ENCODE data around the gene ANO1.
"Not testable (repeated sequence)": the region's sequence is repeated elsewhere in the genome, so short reads cannot be mapped to it uniquely, and the experiment has no call there.

The ANO1 gene

GRCh38 chr11:70185348-70186055 is 107.4 kb downstream of the ANO1 start:
- DNase-seq (ENCODE audit: low spot score), result no peak
- FAIRE-seq, result no peak

- no peak for DNase-seq (ENCODE audit: low spot score)
- no peak for FAIRE-seq
Measured at GRCh38 chr11:70186420-70186819, 108.3 kb downstream of the ANO1 start.

GRCh38 chr11:70186936-70187335 is 108.8 kb downstream of the ANO1 start:
- no peak for FAIRE-seq
- no peak for DNase-seq (ENCODE audit: low spot score)

GRCh38 chr11:70187771-70188170 is 109.7 kb downstream of the ANO1 start:
- FAIRE-seq (no peak), DNase-seq (ENCODE audit: low spot score) (no peak)

DNA sequence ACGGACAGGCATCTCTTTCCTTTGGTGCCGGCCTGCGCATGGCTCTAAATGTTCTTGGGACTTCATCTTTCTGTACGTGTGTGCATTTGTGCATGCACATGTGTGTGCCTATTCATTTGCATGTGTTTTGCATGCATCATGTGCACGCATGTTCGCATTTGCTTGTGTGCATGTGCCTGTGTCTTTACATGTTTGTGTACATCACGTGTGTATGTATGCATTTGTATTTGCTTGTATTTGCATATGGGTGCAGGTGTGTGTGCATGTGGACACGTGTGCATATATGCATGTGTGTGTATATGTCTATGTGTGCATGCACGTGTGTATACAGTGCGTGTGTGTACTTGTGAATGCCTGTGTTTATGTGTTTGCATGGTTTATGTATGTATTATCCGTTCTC is 111.5 kb downstream of the ANO1 start:
- DNase-seq (ENCODE audit: low spot score) (no peak), FAIRE-seq (peak; percentile 85)

DNA sequence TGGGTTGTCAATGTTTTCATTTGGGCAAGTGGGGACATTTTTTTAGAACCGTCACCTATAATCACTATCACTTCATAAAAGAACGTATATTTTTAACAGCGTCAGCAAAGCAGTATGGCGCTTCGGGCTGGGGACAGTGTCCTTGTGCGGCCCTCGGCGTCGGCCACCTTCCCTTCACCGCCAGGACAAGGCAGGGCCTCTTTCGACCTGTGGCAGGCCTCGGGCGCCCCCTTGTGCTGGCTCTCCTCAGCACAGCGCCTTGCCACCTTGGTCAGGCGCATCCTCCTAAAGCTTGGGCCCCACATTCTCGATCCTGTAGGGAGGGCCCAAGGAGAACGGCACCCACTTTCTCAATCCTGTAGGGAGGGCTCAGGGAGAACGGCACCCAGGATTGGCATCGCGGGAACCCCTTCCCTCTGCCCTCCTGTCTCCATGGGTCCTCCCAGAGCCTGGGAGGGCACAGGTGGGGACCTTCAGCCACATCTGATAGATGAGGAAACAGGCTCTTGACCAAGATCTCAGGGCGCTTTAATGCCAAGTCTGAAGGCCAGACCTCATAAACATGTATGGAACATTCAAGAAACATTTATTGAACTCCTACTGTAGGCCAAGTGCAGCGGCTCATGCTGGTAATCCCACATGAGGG is 113.5 kb downstream of the ANO1 start:
- DNase-seq (ENCODE audit: low spot score) (peak; percentile 85), FAIRE-seq (peak; percentile 27)

DNA sequence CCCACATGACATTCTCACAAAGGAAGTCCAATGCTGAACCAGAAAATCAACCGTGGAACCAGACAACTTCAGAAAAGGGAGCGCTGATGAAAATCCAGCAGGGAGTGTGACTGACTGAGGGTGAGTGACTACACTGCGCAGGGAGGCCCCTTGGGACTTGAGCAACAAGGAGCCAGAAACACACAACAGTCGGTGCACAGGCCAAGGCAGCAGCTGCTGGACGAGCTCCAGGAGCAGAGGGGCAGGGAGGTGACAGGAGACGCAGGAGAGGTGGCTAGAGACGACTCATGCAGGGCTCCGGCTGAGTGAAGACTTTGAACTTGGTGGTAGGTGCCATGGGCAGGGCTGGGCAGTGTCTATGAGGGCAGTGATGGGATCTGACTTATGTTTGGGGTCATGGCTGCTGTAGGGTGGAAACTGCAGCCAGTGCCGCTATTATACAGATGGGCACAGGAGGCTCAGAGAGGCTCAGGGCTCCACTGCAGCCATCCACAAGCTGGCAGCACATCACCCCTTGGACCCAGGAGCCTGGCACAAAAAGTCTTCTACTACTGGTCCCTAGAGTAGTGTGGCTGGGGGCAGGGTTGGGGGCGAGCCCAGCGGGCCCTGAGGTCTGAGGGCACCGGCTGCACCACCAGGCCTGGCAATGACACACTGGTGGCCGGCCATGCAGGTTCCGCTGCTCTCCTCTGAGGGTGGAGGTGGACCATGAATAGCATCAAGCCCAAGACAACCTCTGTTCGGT is 114.7 kb downstream of the ANO1 start:
- no peak for FAIRE-seq
- no peak for DNase-seq (ENCODE audit: low spot score)

GRCh38 chr11:70193411-70194292 is 115.5 kb downstream of the ANO1 start:
- peak; percentile 69 for FAIRE-seq
- no peak for DNase-seq (ENCODE audit: low spot score)

DNA sequence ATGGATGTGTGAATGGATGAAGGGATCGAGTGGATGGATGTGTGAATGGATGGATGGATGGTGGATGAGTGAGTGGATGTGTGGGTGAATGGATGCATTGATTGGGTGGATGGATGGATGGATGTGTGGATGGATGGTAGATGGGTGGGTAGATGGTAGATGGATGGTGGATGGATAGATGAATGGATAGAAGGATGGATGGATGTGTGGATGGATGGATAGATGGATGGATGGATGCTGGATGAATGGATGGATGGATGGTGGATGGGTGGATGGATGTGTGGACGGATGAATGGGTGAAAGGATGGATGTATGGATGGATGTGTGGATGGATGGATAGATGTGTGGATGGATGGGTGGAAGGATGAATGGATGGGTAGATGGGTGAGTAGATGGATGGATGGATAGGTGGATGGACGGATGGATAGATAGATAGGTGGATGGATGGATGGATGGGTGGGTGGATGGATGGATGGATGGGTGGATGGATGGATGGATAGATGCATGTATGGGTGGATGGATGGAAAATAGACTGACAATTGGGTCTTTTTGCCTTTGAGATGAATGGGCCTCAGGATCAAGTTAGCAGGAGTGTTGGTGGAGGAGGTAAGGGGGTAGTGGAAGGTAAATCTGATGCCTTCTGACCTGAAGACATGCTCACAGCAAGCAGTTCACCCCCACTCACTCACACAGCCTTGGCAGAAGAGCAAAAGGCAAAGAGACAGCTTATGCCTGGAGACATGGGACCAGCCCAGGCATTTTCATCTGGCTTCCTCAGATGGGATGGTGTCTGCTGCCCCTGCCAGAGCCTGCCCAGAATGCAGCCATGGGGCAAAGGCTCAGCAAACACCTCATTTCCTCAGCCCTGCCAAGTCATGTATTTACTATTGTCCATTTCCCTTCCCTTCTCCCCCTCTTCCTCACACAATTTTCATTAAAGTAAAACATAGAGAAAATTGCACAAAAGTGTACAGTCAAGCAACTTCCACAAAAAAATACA is 117.0 kb downstream of the ANO1 start:
- peak; percentile 37 for FAIRE-seq

DNA sequence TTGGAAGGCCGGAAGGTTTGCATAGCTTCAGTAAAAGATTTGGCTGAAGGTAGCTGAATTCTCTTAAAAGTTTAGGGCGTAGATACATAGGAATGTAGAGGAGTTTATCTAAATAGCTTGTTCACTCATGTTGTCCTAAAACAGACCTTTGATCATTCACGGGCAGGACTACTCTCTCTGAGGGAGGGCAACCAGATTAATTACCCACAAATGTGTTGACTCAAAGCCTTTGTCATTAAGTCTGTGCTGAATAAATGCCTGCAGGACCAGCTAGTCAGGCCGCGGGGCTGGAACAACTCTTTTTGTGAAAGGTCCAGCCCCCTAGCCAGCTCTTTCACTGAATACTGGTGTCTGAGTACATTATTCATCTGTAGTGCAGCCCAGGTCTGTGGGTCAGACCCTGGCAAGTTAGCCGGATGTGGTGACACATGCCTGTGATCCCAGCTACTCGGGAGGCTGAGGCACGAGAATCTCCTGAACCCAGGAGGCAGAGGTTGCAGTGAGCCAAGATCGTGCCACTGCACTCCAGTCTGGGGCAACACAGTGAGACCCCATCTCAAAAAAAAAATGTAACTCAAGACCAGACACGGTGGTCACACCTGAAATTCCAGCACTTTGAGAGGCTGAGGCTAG is 122.2 kb downstream of the ANO1 start:
- FAIRE-seq, result no peak
- no peak for DNase-seq (ENCODE audit: low spot score)

More for the DNA sequence above, 117.0 kb downstream of the ANO1 start:
- DNase-seq (ENCODE audit: low spot score), result no peak

GRCh38 chr11:70201047-70201446 is 122.9 kb downstream of the ANO1 start:
- not testable (repeated sequence) for DNase-seq (ENCODE audit: low spot score); FAIRE-seq

GRCh38 chr11:70201882-70202861 is 124.1 kb downstream of the ANO1 start:
- no peak for FAIRE-seq
- no peak for DNase-seq (ENCODE audit: low spot score)

DNA sequence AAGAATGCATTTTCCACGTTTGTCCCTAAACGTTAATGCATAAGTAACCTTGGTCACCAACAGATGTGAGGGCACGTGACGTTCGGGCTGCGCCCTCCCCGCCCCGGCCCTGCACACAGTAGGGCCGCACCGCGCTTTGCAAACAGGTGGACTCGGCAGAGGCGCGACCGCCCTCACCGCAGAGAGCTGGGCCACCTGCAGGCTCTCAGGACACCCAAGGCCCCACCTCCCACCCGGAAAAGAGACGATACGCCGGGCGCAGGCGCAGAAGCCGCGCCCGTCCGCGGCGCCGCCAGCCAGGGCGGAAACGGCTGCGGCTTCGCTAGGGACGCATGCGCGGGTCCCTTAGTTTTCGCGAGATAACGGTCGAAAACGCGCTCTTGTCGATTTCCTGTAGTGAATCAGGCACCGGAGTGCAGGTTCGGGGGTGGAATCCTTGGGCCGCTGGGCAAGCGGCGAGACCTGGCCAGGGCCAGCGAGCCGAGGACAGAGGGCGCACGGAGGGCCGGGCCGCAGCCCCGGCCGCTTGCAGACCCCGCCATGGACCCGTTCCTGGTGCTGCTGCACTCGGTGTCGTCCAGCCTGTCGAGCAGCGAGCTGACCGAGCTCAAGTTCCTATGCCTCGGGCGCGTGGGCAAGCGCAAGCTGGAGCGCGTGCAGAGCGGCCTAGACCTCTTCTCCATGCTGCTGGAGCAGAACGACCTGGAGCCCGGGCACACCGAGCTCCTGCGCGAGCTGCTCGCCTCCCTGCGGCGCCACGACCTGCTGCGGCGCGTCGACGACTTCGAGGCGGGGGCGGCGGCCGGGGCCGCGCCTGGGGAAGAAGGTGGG is 125.0 kb downstream of the ANO1 start, which contains the start of gene FADD:
TSS of gene FADD (plus strand) at position 377 of the 831 bp plus-strand sequence. CDS start at position 541, 164 bp downstream.
- no peak for FAIRE-seq
- DNase-seq (ENCODE audit: low spot score), result peak; percentile 95

GRCh38 chr11:70203751-70204465 is 125.8 kb downstream of the ANO1 start:
- DNase-seq (ENCODE audit: low spot score), result peak; percentile 64
- FAIRE-seq, result peak; percentile 13

DNA sequence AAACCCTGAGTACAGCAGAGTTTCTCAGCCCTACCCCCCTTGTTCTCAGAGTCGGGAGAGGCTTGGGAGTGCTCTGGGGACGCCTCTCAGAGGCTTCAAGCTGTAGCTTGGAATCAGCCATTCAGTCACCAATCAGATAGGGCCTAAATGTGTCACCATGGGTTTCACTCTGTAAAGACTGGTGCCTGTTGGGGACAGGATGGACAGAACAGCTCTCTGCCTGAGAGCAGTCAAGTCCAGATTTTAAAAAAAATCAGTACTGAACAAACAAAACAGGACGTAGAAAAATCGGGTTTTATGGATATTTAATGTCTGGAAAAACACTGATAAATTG is 126.3 kb downstream of the ANO1 start:
- FAIRE-seq, result no peak
- no peak for DNase-seq (ENCODE audit: low spot score)

DNA sequence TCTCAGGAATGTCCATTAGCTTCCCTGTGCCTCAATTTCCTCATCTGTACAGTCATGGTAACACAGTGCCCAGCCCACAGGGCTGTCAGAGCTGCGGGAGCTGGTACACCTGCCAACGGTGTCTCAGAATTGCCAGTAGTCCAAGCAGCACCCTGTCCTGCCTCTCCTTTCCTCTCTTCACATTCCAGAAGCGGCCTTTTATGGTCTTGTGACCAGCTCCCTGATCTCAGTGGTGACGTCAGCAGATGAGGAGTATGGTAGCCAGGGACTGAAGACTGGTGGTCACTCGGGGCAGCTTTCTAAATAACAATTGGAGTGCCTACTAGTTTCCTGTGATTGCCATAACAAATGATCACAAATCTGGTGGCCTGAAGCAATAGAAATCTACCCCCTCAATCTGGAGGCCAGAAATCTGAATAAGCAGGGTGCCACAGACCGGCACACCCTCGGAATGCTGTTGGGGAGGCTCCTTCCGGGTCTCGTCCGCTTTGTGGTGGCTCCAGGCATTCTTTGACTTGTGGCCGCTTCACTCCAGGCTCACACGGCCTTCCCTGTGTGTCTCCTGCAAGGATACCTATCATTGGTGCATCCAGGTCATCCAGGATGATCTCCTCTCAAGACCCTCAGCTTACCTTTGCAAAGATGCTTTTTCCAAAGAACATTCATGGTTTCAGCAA is 127.1 kb downstream of the ANO1 start:
- DNase-seq (ENCODE audit: low spot score) (no peak), FAIRE-seq (no peak)

All from urothelium cell line (cell line).